GM19395 (cell line): ENCODE measurements around the gene RNF123.
"Not testable (repeated sequence)": the region's sequence is repeated elsewhere in the genome, so short reads cannot be mapped to it uniquely, and the experiment has no call there.

Experiments used
- ATAC-seq: cut with Tn5 transposase; IDR thresholded peaks from one replicate; pipeline ENCODE4 v1.9.1; 2021; ENCODE audit warnings: mild to moderate bottlenecking, moderate library complexity; ENCODE audit not compliant: unreplicated experiment

RNF123 gene

GRCh38 chr3:49675912-49676311, 13.4 kb upstream of the RNF123 start:
- ATAC-seq: no peak

- ATAC-seq: no peak
These were observed 8.7 kb upstream of the RNF123 start for GRCh38 chr3:49680493-49681231.

- no peak for ATAC-seq
These were observed 8.2 kb upstream of the RNF123 start for GRCh38 chr3:49681232-49681522.

DNA sequence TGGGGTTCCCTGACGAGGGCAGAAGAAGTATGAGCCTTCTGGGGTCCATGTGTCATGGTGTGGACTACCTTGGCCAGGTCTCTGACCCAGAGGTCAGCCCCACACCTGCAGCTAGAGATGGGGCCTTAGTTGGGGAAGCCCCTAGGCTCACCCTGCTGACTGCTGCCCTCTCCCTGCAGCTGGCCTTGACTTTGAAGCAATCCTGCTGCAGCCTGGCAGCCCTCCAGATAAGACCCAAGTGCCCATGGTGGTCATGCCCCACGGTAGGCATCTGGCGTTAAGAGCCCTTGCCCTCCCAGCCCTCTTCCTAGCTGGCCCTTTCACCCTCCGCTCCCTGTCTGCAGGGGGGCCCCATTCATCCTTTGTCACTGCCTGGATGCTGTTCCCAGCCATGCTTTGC, 7.8 kb upstream of the RNF123 start:
- ATAC-seq: no peak

DNA sequence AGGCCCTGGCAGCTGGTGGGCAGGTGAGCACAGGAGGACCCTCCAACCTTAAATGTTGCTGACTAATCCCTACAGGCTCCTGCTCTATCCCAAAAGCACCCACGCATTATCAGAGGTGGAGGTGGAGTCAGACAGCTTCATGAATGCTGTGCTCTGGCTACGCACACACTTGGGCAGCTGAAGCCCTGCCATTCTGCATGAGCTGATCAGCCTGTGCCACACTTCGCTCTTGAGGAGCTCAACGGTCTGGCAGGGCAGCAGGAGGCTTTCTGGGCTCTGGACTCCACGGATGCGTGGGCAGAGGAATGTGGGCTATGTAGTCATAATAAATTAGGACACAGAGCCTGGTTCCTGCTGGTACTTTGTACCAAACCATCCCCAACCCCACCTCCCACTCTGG, 6.2 kb upstream of the RNF123 start:
- no peak for ATAC-seq

- not testable (repeated sequence) for ATAC-seq
These were observed 4.9 kb upstream of the RNF123 start for GRCh38 chr3:49684453-49684852.

- ATAC-seq: not testable (repeated sequence)
These were observed 4.3 kb upstream of the RNF123 start for GRCh38 chr3:49685103-49685502.

DNA sequence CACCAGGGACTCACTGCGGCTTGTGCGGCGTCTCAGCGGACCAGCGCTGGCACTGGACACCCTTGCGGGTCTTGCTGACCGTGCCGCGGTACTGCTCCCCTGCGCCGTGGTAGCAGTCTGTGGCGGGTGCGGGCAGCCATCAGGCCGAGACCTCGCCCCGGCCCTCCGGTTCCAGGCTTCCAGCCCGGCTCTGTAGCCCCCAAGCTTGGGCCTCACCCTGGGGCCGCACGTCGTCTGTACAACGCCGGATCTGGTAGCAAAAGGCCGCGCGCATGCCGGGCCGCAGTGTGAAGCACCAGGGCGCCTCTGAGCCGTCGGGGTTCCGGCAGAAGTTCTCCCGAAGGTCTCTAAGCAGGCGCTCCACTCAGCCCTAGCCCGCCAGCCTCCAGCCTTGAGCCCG, 3.5 kb upstream of the RNF123 start:
- not testable (repeated sequence) for ATAC-seq

- not testable (repeated sequence) for ATAC-seq
These were observed 3.0 kb upstream of the RNF123 start for GRCh38 chr3:49686346-49686745.

- ATAC-seq: not testable (repeated sequence)
These were observed 2.5 kb upstream of the RNF123 start for GRCh38 chr3:49686769-49687423.

DNA sequence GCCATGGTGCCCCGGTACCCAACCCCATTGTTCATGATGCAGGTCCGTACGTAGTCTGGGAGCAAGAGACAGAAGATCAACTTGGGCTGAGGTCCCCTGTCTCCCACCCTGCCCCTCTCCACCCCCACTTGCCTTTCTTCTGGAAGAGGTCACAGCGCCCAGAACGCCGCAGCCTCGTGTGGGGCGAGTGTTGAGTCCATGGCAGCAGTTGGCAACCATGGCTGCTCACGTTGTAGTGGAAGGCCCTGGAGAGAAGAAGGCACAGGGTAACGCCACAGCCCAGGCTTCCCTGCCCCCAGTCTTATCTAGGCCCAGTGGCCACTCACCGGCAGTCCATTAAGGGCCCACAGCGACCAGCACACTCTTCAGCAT, 1.9 kb upstream of the RNF123 start:
- ATAC-seq: not testable (repeated sequence)

DNA sequence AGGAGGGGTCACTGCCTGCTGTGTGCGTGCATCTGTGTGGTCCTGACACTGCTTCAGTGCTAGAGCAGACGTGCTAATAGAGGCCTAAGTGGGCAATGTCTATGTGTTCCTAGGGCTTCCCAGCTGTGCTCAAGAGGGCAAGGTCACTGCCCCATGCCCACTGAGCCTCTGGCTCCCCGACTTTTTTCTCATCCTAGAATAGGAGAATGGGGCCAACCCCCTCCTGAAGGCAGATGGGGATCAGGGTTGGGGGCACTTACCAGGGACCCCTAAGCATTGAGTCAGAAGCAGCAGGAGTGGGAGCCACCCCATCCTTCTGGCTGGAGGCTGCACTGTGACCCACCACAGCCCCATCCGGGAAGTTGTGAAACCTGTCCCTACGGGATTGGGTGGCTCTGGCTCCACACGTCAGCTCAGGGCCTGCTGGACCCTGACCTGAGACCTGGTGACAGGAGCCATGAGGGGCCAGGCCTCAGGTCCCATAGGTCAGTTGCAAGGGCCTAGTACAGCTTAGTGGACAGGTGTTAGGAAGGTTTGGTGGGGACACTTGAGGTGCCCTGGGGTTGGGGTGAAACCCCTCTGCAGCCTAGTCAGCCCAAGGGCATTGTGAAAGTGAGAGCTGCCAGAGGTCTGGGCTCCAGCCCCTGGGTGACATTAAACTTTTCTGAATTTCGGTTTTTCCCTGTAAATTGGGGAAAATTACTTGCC, 865 bp upstream of the RNF123 start:
- ATAC-seq: not testable (repeated sequence)

GRCh38 chr3:49689908-49690624, 709 bp downstream of the RNF123 start:
- peak; percentile 9 for ATAC-seq

DNA sequence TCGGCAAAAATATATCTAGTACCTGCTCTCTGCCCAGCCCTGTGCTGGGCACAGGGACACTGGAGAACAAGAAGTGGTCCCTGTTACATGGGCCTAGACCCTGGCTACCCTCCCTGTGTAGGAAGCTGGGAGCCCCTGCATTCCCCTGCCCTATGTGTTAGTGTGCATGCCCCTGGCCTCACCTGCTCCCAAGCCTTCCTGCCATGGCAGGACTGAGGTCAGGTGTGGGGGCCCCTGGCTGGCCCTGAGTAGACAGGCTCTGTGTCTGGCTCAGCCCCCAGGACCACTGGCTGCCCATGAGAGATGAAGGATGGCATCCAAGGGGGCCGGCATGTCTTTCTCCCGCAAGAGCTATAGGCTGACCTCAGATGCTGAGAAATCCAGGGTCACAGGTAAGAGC, 1.5 kb downstream of the RNF123 start:
- not testable (repeated sequence) for ATAC-seq

DNA sequence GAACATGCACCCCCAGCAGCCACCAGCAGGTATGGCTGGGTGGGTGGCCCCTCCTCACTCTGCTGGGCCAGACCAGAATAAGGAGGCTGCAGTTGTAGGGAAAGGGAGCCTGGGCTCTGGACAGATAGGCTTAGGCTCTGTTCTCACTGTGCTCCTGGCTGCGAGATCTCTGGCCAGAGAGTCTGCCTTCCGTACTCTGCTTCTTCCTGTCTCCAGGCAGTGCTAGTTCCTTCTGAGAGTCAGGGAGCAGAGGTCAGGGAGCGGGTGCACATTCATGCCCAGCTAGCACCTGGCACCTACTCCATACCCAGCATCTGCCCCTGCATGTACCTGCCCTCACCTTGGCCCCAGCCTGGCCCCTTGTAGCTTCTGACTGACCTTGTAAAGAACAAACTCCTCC, 2.1 kb downstream of the RNF123 start:
- ATAC-seq: not testable (repeated sequence)

GRCh38 chr3:49694409-49695070, 5.2 kb downstream of the RNF123 start:
- not testable (repeated sequence) for ATAC-seq

DNA sequence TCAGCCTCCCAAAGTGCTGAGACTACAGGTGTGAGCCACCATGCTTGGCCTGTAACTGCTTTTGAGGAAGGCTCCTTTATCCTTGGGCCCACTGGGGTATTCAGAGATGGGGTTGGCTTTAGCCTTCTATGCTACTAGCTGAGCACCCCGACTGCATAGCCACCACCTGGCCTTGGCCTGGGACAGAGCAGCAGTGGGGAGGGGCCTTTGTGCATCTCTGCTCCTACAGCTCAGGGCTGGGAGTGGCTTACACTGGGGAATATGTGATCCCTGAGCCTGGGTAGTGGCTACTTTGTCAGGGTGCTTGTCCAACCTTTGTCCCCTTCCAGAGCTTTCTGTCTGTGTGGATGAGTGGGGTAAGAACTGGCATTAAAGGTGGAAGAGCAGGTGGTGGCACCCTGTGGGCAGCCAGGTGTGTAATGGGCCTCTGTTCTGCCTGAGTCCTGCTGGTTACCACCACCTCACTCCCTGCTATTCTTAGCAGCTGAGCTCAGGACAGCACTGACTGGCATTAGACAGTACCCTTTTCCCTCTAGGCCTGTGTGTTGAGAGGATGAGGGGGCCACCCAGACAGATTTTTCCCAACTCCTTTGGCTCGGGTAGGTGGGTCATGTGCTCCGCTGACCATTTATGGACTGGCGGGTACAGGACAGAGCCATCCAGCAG, 6.1 kb downstream of the RNF123 start:
- ATAC-seq: not testable (repeated sequence)

DNA sequence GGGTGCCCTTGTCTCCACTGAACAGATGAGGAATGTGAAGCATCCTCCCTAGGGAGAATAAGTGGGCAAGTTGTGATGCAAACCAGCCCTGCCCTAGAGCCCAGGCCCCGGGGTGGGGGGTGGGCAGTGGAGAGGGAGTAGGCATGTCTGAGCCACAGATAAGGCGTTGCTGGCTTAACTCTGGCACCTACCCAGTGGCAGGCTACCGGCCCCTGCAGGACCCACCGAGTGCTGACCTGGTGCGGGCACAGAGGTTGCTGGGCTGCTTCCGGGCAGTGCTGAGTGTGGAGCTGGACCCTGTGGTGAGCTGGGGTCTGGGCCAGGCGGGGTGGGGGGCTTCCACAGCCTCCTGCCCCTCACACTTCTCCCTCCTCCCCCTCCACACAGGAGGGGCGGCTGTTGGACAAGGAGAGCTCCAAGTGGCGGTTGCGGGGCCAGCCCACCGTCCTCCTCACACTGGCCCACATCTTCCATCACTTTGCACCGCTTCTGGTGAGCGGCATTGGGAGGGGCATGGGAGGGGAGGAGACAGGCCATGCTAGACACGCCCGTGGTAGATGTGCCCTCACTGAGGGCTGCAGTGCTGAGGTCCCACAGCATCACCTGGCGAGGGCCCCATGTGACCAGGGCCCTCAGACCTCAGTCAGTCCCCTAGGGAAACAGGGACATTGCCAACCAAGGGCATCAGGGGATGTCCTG, 10.1 kb downstream of the RNF123 start:
- no peak for ATAC-seq

GRCh38 chr3:49700014-49700413, 10.7 kb downstream of the RNF123 start:
- ATAC-seq: no peak
